Loucy (cell line): ENCODE data around the gene SMIM8.

Experiments used
- EZH2phosphoT487 ChIP-seq: fragments of 200-600 bp; IDR thresholded peaks from 2 replicates; pipeline ENCODE4 v1.6.1; 2018; ENCODE audit warnings: antibody characterized with exemption, mild to moderate bottlenecking, moderate library complexity, borderline replicate concordance
- TF ChIP-seq, protein P1 (sequence below): fragments of 200-600 bp; sonication (generic); conservative IDR thresholded peaks from 2 replicates; pipeline ENCODE4 v1.5.1; 2014; ENCODE audit warnings: mild to moderate bottlenecking, antibody characterized with exemption, low read length

DNA sequence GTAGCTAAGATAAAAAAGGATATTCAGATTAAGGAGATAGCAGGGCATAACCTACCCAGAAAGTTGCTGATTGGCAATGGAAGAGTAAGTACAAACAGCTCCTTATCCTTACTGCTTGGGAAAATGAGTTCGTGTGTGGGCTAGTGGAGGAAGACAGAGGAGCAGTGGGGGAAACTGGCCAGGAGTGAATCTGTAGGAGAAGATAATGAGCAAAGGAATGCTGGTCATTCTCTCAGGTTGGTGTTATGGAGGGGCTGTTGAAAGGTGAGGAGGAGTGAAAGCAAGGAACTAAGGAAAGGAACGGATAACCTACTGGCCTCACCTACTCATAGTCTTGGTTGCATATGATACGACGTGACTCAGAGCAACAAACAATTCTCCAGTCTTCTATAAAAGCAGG is 14.0 kb downstream of the SMIM8 start:
- TF ChIP-seq, protein P1, sequence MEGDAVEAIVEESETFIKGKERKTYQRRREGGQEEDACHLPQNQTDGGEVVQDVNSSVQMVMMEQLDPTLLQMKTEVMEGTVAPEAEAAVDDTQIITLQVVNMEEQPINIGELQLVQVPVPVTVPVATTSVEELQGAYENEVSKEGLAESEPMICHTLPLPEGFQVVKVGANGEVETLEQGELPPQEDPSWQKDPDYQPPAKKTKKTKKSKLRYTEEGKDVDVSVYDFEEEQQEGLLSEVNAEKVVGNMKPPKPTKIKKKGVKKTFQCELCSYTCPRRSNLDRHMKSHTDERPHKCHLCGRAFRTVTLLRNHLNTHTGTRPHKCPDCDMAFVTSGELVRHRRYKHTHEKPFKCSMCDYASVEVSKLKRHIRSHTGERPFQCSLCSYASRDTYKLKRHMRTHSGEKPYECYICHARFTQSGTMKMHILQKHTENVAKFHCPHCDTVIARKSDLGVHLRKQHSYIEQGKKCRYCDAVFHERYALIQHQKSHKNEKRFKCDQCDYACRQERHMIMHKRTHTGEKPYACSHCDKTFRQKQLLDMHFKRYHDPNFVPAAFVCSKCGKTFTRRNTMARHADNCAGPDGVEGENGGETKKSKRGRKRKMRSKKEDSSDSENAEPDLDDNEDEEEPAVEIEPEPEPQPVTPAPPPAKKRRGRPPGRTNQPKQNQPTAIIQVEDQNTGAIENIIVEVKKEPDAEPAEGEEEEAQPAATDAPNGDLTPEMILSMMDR, result no peak
- no peak for TF ChIP-seq EZH2phosphoT487
